Pericardium fibroblast (primary cell): ENCODE results near the gene SRC. TPM values are rescaled to one million over a fixed set of nuclear protein-coding genes. Genes with fewer than 3 reads are reported as not detected.

Experiments used
- total RNA-seq: library from RNA; depleted of rRNA; stranded (reverse); fragments of >200 nt; gene quantifications from 2 replicates; pipeline ENCODE4 v1.2.3, GENCODE V29; 2015

SRC gene
- total RNA-seq, result 16.7 and 18.9 TPM in 2 replicates

DNA sequence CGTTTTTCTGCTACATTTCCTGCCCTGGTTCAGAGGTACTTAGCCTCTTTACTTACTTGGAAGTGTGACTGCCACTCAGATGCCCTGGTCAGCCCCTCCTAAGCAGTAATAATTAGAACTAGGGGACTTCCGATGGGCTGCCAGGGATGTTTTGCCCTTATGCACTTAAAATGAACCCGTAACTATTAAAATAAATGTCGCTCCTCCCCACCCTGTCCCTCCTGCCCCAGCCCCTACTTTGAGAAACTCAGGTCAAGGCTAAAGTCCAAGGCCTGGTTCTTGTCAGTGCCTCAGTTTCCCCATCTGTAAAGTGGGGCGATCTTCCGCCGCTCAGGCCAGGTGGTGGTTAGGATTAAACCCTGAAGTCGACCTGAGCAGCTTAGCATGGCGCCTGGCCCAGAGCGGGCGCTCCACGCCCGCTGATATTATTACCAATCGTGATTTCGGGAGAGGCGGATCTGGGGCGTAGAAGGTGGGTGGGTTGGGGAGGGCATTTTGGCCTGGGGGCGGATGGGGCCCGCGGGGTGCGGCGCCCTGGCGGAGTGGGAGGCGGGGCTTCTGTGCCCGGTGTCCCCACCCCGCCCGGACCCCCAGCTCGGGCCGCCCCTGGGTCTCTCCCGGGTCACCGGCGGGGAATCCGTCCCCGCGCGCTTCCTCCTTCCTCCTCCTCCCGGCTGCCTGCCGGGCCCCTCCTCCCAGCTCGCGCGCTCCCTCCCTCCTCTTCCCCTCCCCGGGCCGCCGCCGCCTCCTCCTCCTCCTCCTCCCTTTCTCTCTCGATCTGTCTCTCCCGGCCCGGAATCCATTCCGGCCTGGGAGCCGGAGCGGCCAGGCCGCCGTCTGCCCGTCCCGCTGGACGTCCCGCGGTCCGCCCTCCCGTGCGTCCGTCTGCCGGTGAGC lies at the start of gene SRC:
TSS of gene SRC (plus strand) at position 802 of the 897 bp plus-strand sequence. CDS start 38,014 bp downstream, outside the sequence.

Other genes starting within 250 kb of the SRC start
- 180 and 255 TPM in 2 replicates for gene RPN2, start 166.8 kb upstream of the SRC start, total RNA-seq
- 1.5 and 2.6 TPM in 2 replicates for gene MROH8, start 166.6 kb upstream of the SRC start, total RNA-seq
- not detected in 2 replicates for gene GHRH, start 84.3 kb upstream of the SRC start, total RNA-seq
- gene MANBAL, start 56.5 kb upstream of the SRC start, total RNA-seq, result 25.9 and 30.0 TPM in 2 replicates
- gene NNAT, start 175.1 kb downstream of the SRC start, total RNA-seq, result 0.47 and 2.6 TPM in 2 replicates
- 45.6 and 52.5 TPM in 2 replicates for gene BLCAP, start 181.7 kb downstream of the SRC start, total RNA-seq